HepG2 (cell line): ENCODE measurements around the gene PRMT6. TPM values are rescaled to one million over a fixed set of nuclear protein-coding genes. Genes with fewer than 3 reads are reported as not detected.
A peak's percentile ranks its signal among the peaks of the same experiment; 100 is the strongest.

ENCODE experiments used
- AKAP8 ChIP-seq: sonication (generic); formaldehyde crosslinking; IDR thresholded peaks from 2 replicates; pipeline ENCODE4 v1.5.1; 2020; ENCODE audit warnings: mild to moderate bottlenecking, missing genetic modification reagents
- DMAP1 ChIP-seq: IDR thresholded peaks from 2 replicates; pipeline ENCODE4 v1.6.1; 2016
- HNRNPK ChIP-seq: fragments of 200-400 bp; formaldehyde crosslinking; IDR thresholded peaks from 2 replicates; pipeline ENCODE4 v1.6.1; 2018; ENCODE audit warnings: low read length, low read depth, moderate library complexity, mild to moderate bottlenecking; ENCODE audit not compliant: poor library complexity, severe bottlenecking
- HNRNPUL1 ChIP-seq: fragments of 200-400 bp; formaldehyde crosslinking; IDR thresholded peaks from 2 replicates; pipeline ENCODE4 v1.6.1; 2017; ENCODE audit warnings: low read depth, mild to moderate bottlenecking, low read length, moderate library complexity
- KLF13 ChIP-seq: sonication (generic); formaldehyde crosslinking; IDR thresholded peaks from 2 replicates; pipeline ENCODE4 v1.4.0; 2020; ENCODE audit warnings: mild to moderate bottlenecking, missing genetic modification reagents
- MATR3 ChIP-seq: sonication (generic); formaldehyde crosslinking; IDR thresholded peaks from 2 replicates; pipeline ENCODE4 v1.4.0; 2020; ENCODE audit warnings: missing genetic modification reagents
- MIER2 ChIP-seq: IDR thresholded peaks from 2 replicates; pipeline ENCODE4 v1.6.1; 2016; ENCODE audit warnings: missing biosample characterization, missing genetic modification reagents
- ONECUT2 ChIP-seq: sonication (generic); formaldehyde crosslinking; IDR thresholded peaks from 2 replicates; pipeline ENCODE4 v1.4.0; 2020; ENCODE audit warnings: missing genetic modification reagents
- POLR2G ChIP-seq: fragments of 200-400 bp; formaldehyde crosslinking; IDR thresholded peaks from 2 replicates; pipeline ENCODE4 v1.6.1; 2018; ENCODE audit warnings: mild to moderate bottlenecking, low read depth, low read length, moderate library complexity
- RBAK ChIP-seq: sonication (generic); formaldehyde crosslinking; IDR thresholded peaks from 2 replicates; pipeline ENCODE4 v1.5.1; 2020; ENCODE audit warnings: mild to moderate bottlenecking, missing genetic modification reagents
- SMAD3 ChIP-seq: sonication (generic); formaldehyde crosslinking; IDR thresholded peaks from 2 replicates; pipeline ENCODE4 v1.4.0; 2020; ENCODE audit warnings: missing genetic modification reagents
- SNAI1 ChIP-seq: sonication (generic); formaldehyde crosslinking; IDR thresholded peaks from 2 replicates; pipeline ENCODE4 v1.5.0; 2020; ENCODE audit warnings: mild to moderate bottlenecking, missing genetic modification reagents, borderline replicate concordance
- SP140L ChIP-seq: sonication (generic); formaldehyde crosslinking; IDR thresholded peaks from 2 replicates; pipeline ENCODE4 v1.4.0; 2020; ENCODE audit warnings: missing genetic modification reagents, borderline replicate concordance
- SRF ChIP-seq: IDR thresholded peaks from 2 replicates; pipeline ENCODE4 v1.6.1; 2011; ENCODE audit warnings: mild to moderate bottlenecking, low read depth, low read length, moderate library complexity
- SRSF1 ChIP-seq: fragments of 200-400 bp; formaldehyde crosslinking; optimal IDR thresholded peaks from 2 replicates; pipeline ENCODE3; 2017; ENCODE audit warnings: mild to moderate bottlenecking, low read depth, low read length, moderate library complexity
- SRSF9 ChIP-seq: fragments of 200-400 bp; formaldehyde crosslinking; IDR thresholded peaks from 2 replicates; pipeline ENCODE4 v1.6.1; 2018; ENCODE audit warnings: borderline replicate concordance, mild to moderate bottlenecking, low read depth, low read length; ENCODE audit not compliant: insufficient read depth, poor library complexity, severe bottlenecking
- ZFP41 ChIP-seq: sonication (generic); formaldehyde crosslinking; IDR thresholded peaks from 2 replicates; pipeline ENCODE4 v1.4.0; 2020; ENCODE audit warnings: mild to moderate bottlenecking, missing genetic modification reagents, borderline replicate concordance
- ZMYM2 ChIP-seq: sonication (generic); formaldehyde crosslinking; IDR thresholded peaks from 2 replicates; pipeline ENCODE4 v1.8.0; 2022; ENCODE audit warnings: mild to moderate bottlenecking, missing genetic modification reagents
- ZNF335 ChIP-seq: sonication (generic); formaldehyde crosslinking; IDR thresholded peaks from 2 replicates; pipeline ENCODE4 v1.4.0; 2020; ENCODE audit warnings: missing genetic modification reagents
- ZNF337 ChIP-seq: sonication (generic); formaldehyde crosslinking; IDR thresholded peaks from 2 replicates; pipeline ENCODE4 v1.5.1; 2020; ENCODE audit warnings: missing genetic modification reagents, low read depth, mild to moderate bottlenecking, borderline replicate concordance
- ZNF350 ChIP-seq: sonication (generic); formaldehyde crosslinking; IDR thresholded peaks from 2 replicates; pipeline ENCODE4 v1.4.0; 2020; ENCODE audit warnings: mild to moderate bottlenecking, low read depth, missing genetic modification reagents, borderline replicate concordance
- ZNF761 ChIP-seq: sonication (generic); formaldehyde crosslinking; conservative IDR thresholded peaks from 2 replicates; pipeline ENCODE4 v1.4.0; 2020; ENCODE audit warnings: mild to moderate bottlenecking, missing genetic modification reagents
- ZZZ3 ChIP-seq: sonication (generic); formaldehyde crosslinking; IDR thresholded peaks from 2 replicates; pipeline ENCODE4 v1.4.0; 2020; ENCODE audit warnings: missing genetic modification reagents, mild to moderate bottlenecking, borderline replicate concordance
- polyA plus RNA-seq, 8 experiments: library from polyadenylated mRNA; depleted of rRNA in 3 of 8; stranded (reverse) in 7 of 8; unstranded in 1 of 8; fragments of >200 nt; fragmentation: Illumina TruSeq in 4 of 8; extraction: Trizol in 4 of 8; gene quantifications; 2 replicates each; pipeline versions ENCODE4 v1.2.1 to v1.2.3, GENCODE V29; 2011 to 2016; ENCODE audit warnings: low read depth in 4 of 8, missing spikeins in 1 of 8, mixed read lengths in 1 of 8; ENCODE audit not compliant: insufficient read depth in 1 of 8
- total RNA-seq, 5 experiments: library from RNA; depleted of rRNA; stranded (reverse); fragments of >200 nt; fragmentation: Illumina TruSeq; extraction: Trizol; gene quantifications; 2 replicates each; pipeline ENCODE4 v1.2.3, GENCODE V29; 2016; ENCODE audit warnings: low read depth in 1 of 5
- TF ChIP-seq, protein P1 (sequence below): sonication (generic); formaldehyde crosslinking; IDR thresholded peaks from 2 replicates; pipeline ENCODE4 v1.9.0; 2021; ENCODE audit warnings: missing genetic modification reagents, borderline replicate concordance
- TF ChIP-seq, protein P2 (sequence below): sonication (generic); formaldehyde crosslinking; IDR thresholded peaks from 2 replicates; pipeline ENCODE4 v1.4.0; 2020; ENCODE audit warnings: low read depth, mild to moderate bottlenecking, missing genetic modification reagents
- TF ChIP-seq, protein P3 (sequence below): sonication (generic); formaldehyde crosslinking; IDR thresholded peaks from 2 replicates; pipeline ENCODE4 v1.8.0; 2022; ENCODE audit warnings: mild to moderate bottlenecking, missing genetic modification reagents, borderline replicate concordance

Gene PRMT6
- total and polyA plus RNA-seq, 2 of the 13 experiments (the other 11 are each of a cell fraction or from before 2014, with no cell fraction given): 8.1 to 15.8 TPM

DNA sequence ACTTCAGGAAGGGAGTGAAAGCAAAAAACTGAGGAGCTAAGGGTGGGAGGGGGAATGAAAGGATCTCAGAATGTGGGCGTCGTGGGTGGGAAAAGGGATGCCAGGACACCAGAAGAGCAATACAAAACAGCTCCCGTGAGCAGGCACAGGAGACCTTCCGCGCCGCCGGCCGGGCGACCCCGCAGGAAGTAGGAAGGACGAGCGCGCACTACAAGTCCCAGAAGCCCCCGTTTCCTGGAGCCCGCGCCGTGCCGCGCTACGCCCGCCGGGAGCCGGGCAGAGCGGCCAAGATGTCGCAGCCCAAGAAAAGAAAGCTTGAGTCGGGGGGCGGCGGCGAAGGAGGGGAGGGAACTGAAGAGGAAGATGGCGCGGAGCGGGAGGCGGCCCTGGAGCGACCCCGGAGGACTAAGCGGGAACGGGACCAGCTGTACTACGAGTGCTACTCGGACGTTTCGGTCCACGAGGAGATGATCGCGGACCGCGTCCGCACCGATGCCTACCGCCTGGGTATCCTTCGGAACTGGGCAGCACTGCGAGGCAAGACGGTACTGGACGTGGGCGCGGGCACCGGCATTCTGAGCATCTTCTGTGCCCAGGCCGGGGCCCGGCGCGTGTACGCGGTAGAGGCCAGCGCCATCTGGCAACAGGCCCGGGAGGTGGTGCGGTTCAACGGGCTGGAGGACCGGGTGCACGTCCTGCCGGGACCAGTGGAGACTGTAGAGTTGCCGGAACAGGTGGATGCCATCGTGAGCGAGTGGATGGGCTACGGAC lies at the start of gene PRMT6 (continued):
- no peak for TF ChIP-seq RBAK
- no peak for TF ChIP-seq KLF13 (CRISPR knock-in tag)
- no peak for TF ChIP-seq ZZZ3 (CRISPR knock-in tag)
- peak; percentile 84 for TF ChIP-seq HNRNPK
- TF ChIP-seq ZNF337: peak; percentile 87; the same call in 1 of the 2 replicates
- no peak for TF ChIP-seq ONECUT2 (CRISPR knock-in tag)
- TF ChIP-seq, protein P1, sequence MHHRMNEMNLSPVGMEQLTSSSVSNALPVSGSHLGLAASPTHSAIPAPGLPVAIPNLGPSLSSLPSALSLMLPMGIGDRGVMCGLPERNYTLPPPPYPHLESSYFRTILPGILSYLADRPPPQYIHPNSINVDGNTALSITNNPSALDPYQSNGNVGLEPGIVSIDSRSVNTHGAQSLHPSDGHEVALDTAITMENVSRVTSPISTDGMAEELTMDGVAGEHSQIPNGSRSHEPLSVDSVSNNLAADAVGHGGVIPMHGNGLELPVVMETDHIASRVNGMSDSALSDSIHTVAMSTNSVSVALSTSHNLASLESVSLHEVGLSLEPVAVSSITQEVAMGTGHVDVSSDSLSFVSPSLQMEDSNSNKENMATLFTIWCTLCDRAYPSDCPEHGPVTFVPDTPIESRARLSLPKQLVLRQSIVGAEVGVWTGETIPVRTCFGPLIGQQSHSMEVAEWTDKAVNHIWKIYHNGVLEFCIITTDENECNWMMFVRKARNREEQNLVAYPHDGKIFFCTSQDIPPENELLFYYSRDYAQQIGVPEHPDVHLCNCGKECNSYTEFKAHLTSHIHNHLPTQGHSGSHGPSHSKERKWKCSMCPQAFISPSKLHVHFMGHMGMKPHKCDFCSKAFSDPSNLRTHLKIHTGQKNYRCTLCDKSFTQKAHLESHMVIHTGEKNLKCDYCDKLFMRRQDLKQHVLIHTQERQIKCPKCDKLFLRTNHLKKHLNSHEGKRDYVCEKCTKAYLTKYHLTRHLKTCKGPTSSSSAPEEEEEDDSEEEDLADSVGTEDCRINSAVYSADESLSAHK (CRISPR knock-in tag): no peak
- TF ChIP-seq, protein P2, sequence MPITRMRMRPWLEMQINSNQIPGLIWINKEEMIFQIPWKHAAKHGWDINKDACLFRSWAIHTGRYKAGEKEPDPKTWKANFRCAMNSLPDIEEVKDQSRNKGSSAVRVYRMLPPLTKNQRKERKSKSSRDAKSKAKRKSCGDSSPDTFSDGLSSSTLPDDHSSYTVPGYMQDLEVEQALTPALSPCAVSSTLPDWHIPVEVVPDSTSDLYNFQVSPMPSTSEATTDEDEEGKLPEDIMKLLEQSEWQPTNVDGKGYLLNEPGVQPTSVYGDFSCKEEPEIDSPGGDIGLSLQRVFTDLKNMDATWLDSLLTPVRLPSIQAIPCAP (CRISPR knock-in tag): no peak
- TF ChIP-seq SRF: no peak
- peak; percentile 46 for TF ChIP-seq SRSF1
- TF ChIP-seq ZNF350 (CRISPR knock-in tag): no peak
- no peak for TF ChIP-seq SNAI1 (CRISPR knock-in tag)
- TF ChIP-seq MIER2 (CRISPR knock-in tag): no peak
- no peak; the same call in 1 of the 2 replicates for TF ChIP-seq ZFP41 (CRISPR knock-in tag)
- TF ChIP-seq POLR2G: peak; percentile 85
- TF ChIP-seq MATR3 (CRISPR knock-in tag): no peak
- TF ChIP-seq AKAP8 (CRISPR knock-in tag): 0 out of 2 replicates have a peak, but pooled peaks have one; percentile 32
- no peak for TF ChIP-seq SP140L (CRISPR knock-in tag)
- TF ChIP-seq SRSF9: no peak
- no peak for TF ChIP-seq ZNF335 (CRISPR knock-in tag)
- 0 out of 2 replicates have a peak, but pooled peaks have one; percentile 54 for TF ChIP-seq SMAD3 (CRISPR knock-in tag)
- no peak for TF ChIP-seq ZMYM2 (CRISPR knock-in tag)
- TF ChIP-seq HNRNPUL1: no peak
- peak; percentile 80 for TF ChIP-seq DMAP1 (CRISPR knock-in tag)
- TF ChIP-seq ZNF761: 0 out of 2 replicates have a peak, but pooled peaks have one; percentile 66
- TF ChIP-seq, protein P3, sequence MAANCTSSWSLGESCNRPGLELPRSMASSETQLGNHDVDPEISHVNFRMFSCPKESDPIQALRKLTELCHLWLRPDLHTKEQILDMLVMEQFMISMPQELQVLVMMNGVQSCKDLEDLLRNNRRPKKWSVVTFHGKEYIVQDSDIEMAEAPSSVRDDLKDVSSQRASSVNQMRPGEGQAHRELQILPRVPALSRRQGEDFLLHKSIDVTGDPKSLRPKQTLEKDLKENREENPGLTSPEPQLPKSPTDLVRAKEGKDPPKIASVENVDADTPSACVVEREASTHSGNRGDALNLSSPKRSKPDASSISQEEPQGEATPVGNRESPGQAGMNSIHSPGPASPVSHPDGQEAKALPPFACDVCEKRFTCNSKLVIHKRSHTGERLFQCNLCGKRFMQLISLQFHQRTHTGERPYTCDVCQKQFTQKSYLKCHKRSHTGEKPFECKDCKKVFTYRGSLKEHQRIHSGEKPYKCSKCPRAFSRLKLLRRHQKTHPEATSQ (CRISPR knock-in tag): no peak
